Esophagus muscularis mucosa (tissue), 3 donors: ENCODE measurements around the gene IVL.

ENCODE experiments used
- CTCF ChIP-seq, 3 experiments: fragments of 200-600 bp in 2 of 3; fragments of 450-650 bp in 1 of 3; sonication (generic) in 2 of 3; IDR thresholded peaks; one replicate each; pipeline ENCODE4 v1.5.1; 2017 to 2019; ENCODE audit warnings: antibody characterized with exemption in 3 of 3, mild to moderate bottlenecking in 2 of 3, moderate library complexity in 1 of 3
- POLR2A ChIP-seq: fragments of 450-650 bp; IDR thresholded peaks from one replicate; pipeline ENCODE4 v1.6.1; 2017; ENCODE audit warnings: antibody characterized with exemption, moderate library complexity, mild to moderate bottlenecking, low read depth
- POLR2AphosphoS5 ChIP-seq, 2 donors: sonication (generic); formaldehyde crosslinking; IDR thresholded peaks; one replicate each; pipeline ENCODE4 v1.6.1; 2017; ENCODE audit warnings: antibody characterized with exemption in 2 of 2

GRCh38 chr1:152960452-152961044, 52.2 kb downstream of the IVL start:
- TF ChIP-seq CTCF (IDR thresholded peaks at IDR 0.05) = no peak
- TF ChIP-seq POLR2A = no peak
- TF ChIP-seq POLR2AphosphoS5 (IDR thresholded peaks at IDR 0.05) = no peak
